ENCODE results near the gene EPHA2.

EPHA2 gene

GRCh38 chr1:16162163-16162822 is 6.4 kb upstream of the EPHA2 start:
- Histone ChIP-seq H3K4me1 (ENCODE audit: control insufficient read depth, insufficient read depth, low read length) (peaks cover 56% of the 10 kb centered on the region), H3K9ac (ENCODE audit: low read length) (peak overlapping the region; percentile 48)

GRCh38 chr1:16161717-16162116 is 5.8 kb upstream of the EPHA2 start:
- Histone ChIP-seq H3K9me3 (ENCODE audit: control insufficient read depth, low read length) (no peaks in the 10 kb centered on the region), H3K27me3 (ENCODE audit: control insufficient read depth, insufficient read depth, low read length) (no peaks in the 10 kb centered on the region), H3K4me3 (ENCODE audit: low read length) (no peak overlapping the region), H3K36me3 (ENCODE audit: control insufficient read depth, insufficient read depth, low read length) (no peaks in the 10 kb centered on the region), H3K4me1 (ENCODE audit: control insufficient read depth, insufficient read depth, low read length) (peaks cover 58% of the 10 kb centered on the region), H3K9ac (ENCODE audit: low read length) (no peak overlapping the region)

More at GRCh38 chr1:16162163-16162822, 6.4 kb upstream of the EPHA2 start:
- Histone ChIP-seq H3K27me3 (ENCODE audit: control insufficient read depth, insufficient read depth, low read length) (no peaks in the 10 kb centered on the region), H3K9me3 (ENCODE audit: control insufficient read depth, low read length) (no peaks in the 10 kb centered on the region), H3K36me3 (ENCODE audit: control insufficient read depth, insufficient read depth, low read length) (no peaks in the 10 kb centered on the region), H3K4me3 (ENCODE audit: low read length) (no peak overlapping the region)

GRCh38 chr1:16158993-16159831 is 3.3 kb upstream of the EPHA2 start:
- Histone ChIP-seq H3K9me3 (ENCODE audit: control insufficient read depth, low read length) (no peaks in the 10 kb centered on the region), H3K4me3 (ENCODE audit: low read length) (no peak overlapping the region), H3K36me3 (ENCODE audit: control insufficient read depth, insufficient read depth, low read length) (no peaks in the 10 kb centered on the region), H3K9ac (ENCODE audit: low read length) (peak overlapping the region; percentile 27), H3K27me3 (ENCODE audit: control insufficient read depth, insufficient read depth, low read length) (no peaks in the 10 kb centered on the region), H3K4me1 (ENCODE audit: control insufficient read depth, insufficient read depth, low read length) (peaks cover 43% of the 10 kb centered on the region)

- no peak overlapping the region for H3K9ac ChIP-seq (ENCODE audit: low read length)
- peaks cover 51% of the 10 kb centered on the region for H3K4me1 ChIP-seq (ENCODE audit: control insufficient read depth, insufficient read depth, low read length)
- no peaks in the 10 kb centered on the region for H3K9me3 ChIP-seq (ENCODE audit: control insufficient read depth, low read length)
- no peak overlapping the region for H3K4me3 ChIP-seq (ENCODE audit: low read length)
- H3K36me3 ChIP-seq (ENCODE audit: control insufficient read depth, insufficient read depth, low read length): no peaks in the 10 kb centered on the region
- no peaks in the 10 kb centered on the region for H3K27me3 ChIP-seq (ENCODE audit: control insufficient read depth, insufficient read depth, low read length)
Measured at GRCh38 chr1:16158025-16158424, 2.2 kb upstream of the EPHA2 start.

GRCh38 chr1:16156848-16157495 is 1.1 kb upstream of the EPHA2 start:
- Histone ChIP-seq H3K9ac (ENCODE audit: low read length) (no peak overlapping the region), H3K4me1 (ENCODE audit: control insufficient read depth, insufficient read depth, low read length) (peaks cover 58% of the 10 kb centered on the region), H3K4me3 (ENCODE audit: low read length) (no peak overlapping the region)

GRCh38 chr1:16153999-16154673 is 1.7 kb downstream of the EPHA2 start:
- peak overlapping the region; percentile 79 for H3K9ac ChIP-seq (ENCODE audit: low read length)

More at GRCh38 chr1:16156848-16157495, 1.1 kb upstream of the EPHA2 start:
- Histone ChIP-seq H3K36me3 (ENCODE audit: control insufficient read depth, insufficient read depth, low read length) (no peaks in the 10 kb centered on the region), H3K9me3 (ENCODE audit: control insufficient read depth, low read length) (no peaks in the 10 kb centered on the region), H3K27me3 (ENCODE audit: control insufficient read depth, insufficient read depth, low read length) (no peaks in the 10 kb centered on the region)

GRCh38 chr1:16153096-16153998 is 2.5 kb downstream of the EPHA2 start:
- Histone ChIP-seq H3K9ac (ENCODE audit: low read length) (peak overlapping the region; percentile 79), H3K9me3 (ENCODE audit: control insufficient read depth, low read length) (no peaks in the 10 kb centered on the region), H3K36me3 (ENCODE audit: control insufficient read depth, insufficient read depth, low read length) (peaks cover 7% of the 10 kb centered on the region), H3K4me1 (ENCODE audit: control insufficient read depth, insufficient read depth, low read length) (peaks cover 60% of the 10 kb centered on the region), H3K27me3 (ENCODE audit: control insufficient read depth, insufficient read depth, low read length) (no peaks in the 10 kb centered on the region), H3K4me3 (ENCODE audit: low read length) (peak overlapping the region; percentile 62)

More at GRCh38 chr1:16153999-16154673, 1.7 kb downstream of the EPHA2 start:
- H3K36me3 ChIP-seq (ENCODE audit: control insufficient read depth, insufficient read depth, low read length): peaks cover 7% of the 10 kb centered on the region
- H3K4me1 ChIP-seq (ENCODE audit: control insufficient read depth, insufficient read depth, low read length): peaks cover 66% of the 10 kb centered on the region
- peak overlapping the region; percentile 62 for H3K4me3 ChIP-seq (ENCODE audit: low read length)
- no peaks in the 10 kb centered on the region for H3K9me3 ChIP-seq (ENCODE audit: control insufficient read depth, low read length)
- H3K27me3 ChIP-seq (ENCODE audit: control insufficient read depth, insufficient read depth, low read length): no peaks in the 10 kb centered on the region

- H3K27me3 ChIP-seq (ENCODE audit: control insufficient read depth, insufficient read depth, low read length): no peaks in the 10 kb centered on the region
- peaks cover 57% of the 10 kb centered on the region for H3K4me1 ChIP-seq (ENCODE audit: control insufficient read depth, insufficient read depth, low read length)
- H3K36me3 ChIP-seq (ENCODE audit: control insufficient read depth, insufficient read depth, low read length): peaks cover 7% of the 10 kb centered on the region
- H3K9me3 ChIP-seq (ENCODE audit: control insufficient read depth, low read length): no peaks in the 10 kb centered on the region
- peak overlapping the region; percentile 62 for H3K4me3 ChIP-seq (ENCODE audit: low read length)
- H3K9ac ChIP-seq (ENCODE audit: low read length): peak overlapping the region; percentile 79
Measured at GRCh38 chr1:16152481-16153087, 3.3 kb downstream of the EPHA2 start.

GRCh38 chr1:16151995-16152384 is 3.9 kb downstream of the EPHA2 start:
- peaks cover 59% of the 10 kb centered on the region for H3K4me1 ChIP-seq (ENCODE audit: control insufficient read depth, insufficient read depth, low read length)
- H3K36me3 ChIP-seq (ENCODE audit: control insufficient read depth, insufficient read depth, low read length): peaks cover 7% of the 10 kb centered on the region
- H3K9me3 ChIP-seq (ENCODE audit: control insufficient read depth, low read length): no peaks in the 10 kb centered on the region
- peak overlapping the region; percentile 6 for H3K9ac ChIP-seq (ENCODE audit: low read length)
- H3K4me3 ChIP-seq (ENCODE audit: low read length): no peak overlapping the region
- H3K27me3 ChIP-seq (ENCODE audit: control insufficient read depth, insufficient read depth, low read length): no peaks in the 10 kb centered on the region

GRCh38 chr1:16151196-16151994 is 4.5 kb downstream of the EPHA2 start:
- Histone ChIP-seq H3K4me3 (ENCODE audit: low read length) (no peak overlapping the region), H3K9ac (ENCODE audit: low read length) (peak overlapping the region; percentile 6), H3K4me1 (ENCODE audit: control insufficient read depth, insufficient read depth, low read length) (peaks cover 59% of the 10 kb centered on the region), H3K27me3 (ENCODE audit: control insufficient read depth, insufficient read depth, low read length) (no peaks in the 10 kb centered on the region), H3K36me3 (ENCODE audit: control insufficient read depth, insufficient read depth, low read length) (peaks cover 7% of the 10 kb centered on the region), H3K9me3 (ENCODE audit: control insufficient read depth, low read length) (no peaks in the 10 kb centered on the region)

Data from mucosa of stomach (tissue), 1 donor.